HUES6 (cell line): Measurements from ENCODE around the gene WFDC10B.

Experiments used
- H3K27ac ChIP-seq: 2 replicates; pipeline ENCODE4 v1.7.0; 2013; ENCODE audit warnings: low read depth, mild to moderate bottlenecking, low read length, inconsistent platforms
- H3K27me3 ChIP-seq: 2 replicates; pipeline ENCODE4 v1.6.1; 2013; ENCODE audit warnings: low read length; ENCODE audit not compliant: control insufficient read depth, insufficient read depth
- H3K36me3 ChIP-seq: 2 replicates; pipeline ENCODE4 v1.6.1; 2013; ENCODE audit warnings: low read length; ENCODE audit not compliant: control insufficient read depth, insufficient read depth
- H3K4me1 ChIP-seq: 2 replicates; pipeline ENCODE4 v1.6.1; 2013; ENCODE audit warnings: low read length; ENCODE audit not compliant: control insufficient read depth, insufficient read depth
- H3K4me3 ChIP-seq: 2 replicates; pipeline ENCODE4 v1.5.1; 2013; ENCODE audit warnings: low read depth, low read length
- H3K9ac ChIP-seq: one replicate; pipeline ENCODE4 v1.6.1; 2013; ENCODE audit warnings: mild to moderate bottlenecking, low read length
- H3K9me3 ChIP-seq: 2 replicates; pipeline ENCODE4 v1.6.1; 2013; ENCODE audit warnings: low read depth, low read length; ENCODE audit not compliant: control insufficient read depth, insufficient read depth

The WFDC10B gene

GRCh38 chr20:45704969-45705637 is at the start of gene WFDC10B:
WFDC10B (minus strand) TSS chr20:45705019; CDS start chr20:45685992, 19,027 bp downstream.
- H3K27me3 ChIP-seq: no peaks in the 10 kb centered on the region
- no peak within 1 kb of the TSS for H3K9ac ChIP-seq
- H3K27ac ChIP-seq: no peak within 1 kb of the TSS
- no peaks in the 10 kb centered on the region for H3K36me3 ChIP-seq
- no peak within 1 kb of the TSS for H3K4me3 ChIP-seq
- H3K9me3 ChIP-seq: no peaks in the 10 kb centered on the region
- no peaks in the 10 kb centered on the region for H3K4me1 ChIP-seq

- H3K4me1 ChIP-seq: no peaks in the 10 kb centered on the region; the same call in 1 of the 2 replicates
- no peak overlapping the region for H3K27ac ChIP-seq
- peaks cover 19% of the 10 kb centered on the region for H3K9me3 ChIP-seq
- H3K9ac ChIP-seq: no peak overlapping the region
- no peak overlapping the region for H3K4me3 ChIP-seq
- H3K27me3 ChIP-seq: no peaks in the 10 kb centered on the region
- no peaks in the 10 kb centered on the region; the same call in 1 of the 2 replicates for H3K36me3 ChIP-seq
Observed at GRCh38 chr20:45752746-45753145, 47.9 kb upstream of the WFDC10B start.

GRCh38 chr20:45751721-45752120 is 46.9 kb upstream of the WFDC10B start:
- no peaks in the 10 kb centered on the region for H3K27me3 ChIP-seq
- H3K27ac ChIP-seq: no peak overlapping the region

GRCh38 chr20:45745015-45745414 is 40.2 kb upstream of the WFDC10B start:
- H3K9me3 ChIP-seq: no peaks in the 10 kb centered on the region
- no peak overlapping the region for H3K4me3 ChIP-seq
- no peak overlapping the region for H3K27ac ChIP-seq
- no peak overlapping the region for H3K9ac ChIP-seq
- H3K27me3 ChIP-seq: no peaks in the 10 kb centered on the region
- no peaks in the 10 kb centered on the region for H3K4me1 ChIP-seq
- no peaks in the 10 kb centered on the region for H3K36me3 ChIP-seq

More at GRCh38 chr20:45751721-45752120, 46.9 kb upstream of the WFDC10B start:
- Histone ChIP-seq H3K9ac (no peak overlapping the region), H3K36me3 (no peaks in the 10 kb centered on the region; the same call in 1 of the 2 replicates), H3K9me3 (peaks cover 16% of the 10 kb centered on the region), H3K4me1 (no peaks in the 10 kb centered on the region), H3K4me3 (no peak overlapping the region)

GRCh38 chr20:45742596-45742995 is 37.8 kb upstream of the WFDC10B start:
- Histone ChIP-seq H3K9me3 (no peaks in the 10 kb centered on the region), H3K27ac (no peak overlapping the region), H3K9ac (no peak overlapping the region), H3K4me1 (no peaks in the 10 kb centered on the region), H3K36me3 (no peaks in the 10 kb centered on the region), H3K4me3 (no peak overlapping the region), H3K27me3 (no peaks in the 10 kb centered on the region)

- H3K4me3 ChIP-seq: no peak overlapping the region
- no peaks in the 10 kb centered on the region for H3K27me3 ChIP-seq
- H3K4me1 ChIP-seq: no peaks in the 10 kb centered on the region
- H3K36me3 ChIP-seq: no peaks in the 10 kb centered on the region
- H3K27ac ChIP-seq: no peak overlapping the region
- no peak overlapping the region for H3K9ac ChIP-seq
- H3K9me3 ChIP-seq: peaks cover 29% of the 10 kb centered on the region
Observed at GRCh38 chr20:45735988-45736387, 31.2 kb upstream of the WFDC10B start.

GRCh38 chr20:45735552-45735951 is 30.7 kb upstream of the WFDC10B start:
- no peak overlapping the region for H3K27ac ChIP-seq
- H3K36me3 ChIP-seq: no peaks in the 10 kb centered on the region
- no peak overlapping the region for H3K4me3 ChIP-seq
- H3K9me3 ChIP-seq: peaks cover 29% of the 10 kb centered on the region
- no peak overlapping the region for H3K9ac ChIP-seq
- H3K4me1 ChIP-seq: no peaks in the 10 kb centered on the region
- H3K27me3 ChIP-seq: no peaks in the 10 kb centered on the region

GRCh38 chr20:45732199-45732598 is 27.4 kb upstream of the WFDC10B start:
- no peak overlapping the region for H3K9ac ChIP-seq
- no peaks in the 10 kb centered on the region for H3K36me3 ChIP-seq
- H3K4me1 ChIP-seq: no peaks in the 10 kb centered on the region
- H3K27me3 ChIP-seq: no peaks in the 10 kb centered on the region
- peaks cover 29% of the 10 kb centered on the region for H3K9me3 ChIP-seq
- no peak overlapping the region for H3K27ac ChIP-seq
- H3K4me3 ChIP-seq: no peak overlapping the region

GRCh38 chr20:45727044-45727443 is 22.2 kb upstream of the WFDC10B start:
- Histone ChIP-seq H3K27ac (no peak overlapping the region), H3K9me3 (peaks cover 8% of the 10 kb centered on the region; the same call in 1 of the 2 replicates), H3K4me1 (no peaks in the 10 kb centered on the region), H3K36me3 (no peaks in the 10 kb centered on the region), H3K9ac (no peak overlapping the region), H3K27me3 (no peaks in the 10 kb centered on the region), H3K4me3 (no peak overlapping the region)

GRCh38 chr20:45725134-45725533 is 20.3 kb upstream of the WFDC10B start:
- H3K9ac ChIP-seq: no peak overlapping the region
- H3K4me3 ChIP-seq: no peak overlapping the region
- no peaks in the 10 kb centered on the region for H3K4me1 ChIP-seq
- H3K36me3 ChIP-seq: no peaks in the 10 kb centered on the region
- no peaks in the 10 kb centered on the region for H3K27me3 ChIP-seq
- H3K9me3 ChIP-seq: no peaks in the 10 kb centered on the region
- no peak overlapping the region for H3K27ac ChIP-seq

- Histone ChIP-seq H3K27ac (no peak within 1 kb of the TSS), H3K4me3 (no peak within 1 kb of the TSS), H3K36me3 (no peaks in the 10 kb centered on the region), H3K9me3 (peaks cover 3% of the 10 kb centered on the region; the same call in 1 of the 2 replicates), H3K4me1 (no peaks in the 10 kb centered on the region), H3K9ac (no peak within 1 kb of the TSS), H3K27me3 (no peaks in the 10 kb centered on the region)
Observed at GRCh38 chr20:45722047-45722446, 17.2 kb upstream of the WFDC10B start, which contains the start of gene SPINT4. SPINT4 (plus strand) TSS chr20:45722347; CDS start chr20:45722368, 21 bp downstream.
